Fibroblast of lung (primary cell): ENCODE measurements around the gene DPP7.

Experiments used
- CTCF ChIP-seq, 2 donors: IDR thresholded peaks in 1 of 2; conservative IDR thresholded peaks in 1 of 2; 1 replicate in 1 of 2; 2 replicates in 1 of 2; pipeline ENCODE4 v1.5.1; 2011 to 2012; ENCODE audit warnings: low read length in 2 of 2, control low read depth in 1 of 2, inconsistent platforms in 1 of 2, low read depth in 1 of 2, mild to moderate bottlenecking in 1 of 2
- EZH2 ChIP-seq: IDR thresholded peaks from 2 replicates; pipeline ENCODE4 v1.5.1; 2012; ENCODE audit warnings: low read length, control low read depth, mild to moderate bottlenecking; ENCODE audit errors: missing control alignments

GRCh38 chr9:137146527-137146918 is 32.0 kb upstream of the DPP7 start:
- TF ChIP-seq CTCF (conservative IDR thresholded peaks at IDR 0.05 in 1 of 2, IDR thresholded peaks at IDR 0.05 in 1 of 2; ENCODE audit: low read depth in 1 of 2, low read length in 2 of 2) (no peak), EZH2 (no peak)
